ENCODE measurements around the gene SNX10.

The SNX10 gene, protein sequence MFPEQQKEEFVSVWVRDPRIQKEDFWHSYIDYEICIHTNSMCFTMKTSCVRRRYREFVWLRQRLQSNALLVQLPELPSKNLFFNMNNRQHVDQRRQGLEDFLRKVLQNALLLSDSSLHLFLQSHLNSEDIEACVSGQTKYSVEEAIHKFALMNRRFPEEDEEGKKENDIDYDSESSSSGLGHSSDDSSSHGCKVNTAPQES

DNA sequence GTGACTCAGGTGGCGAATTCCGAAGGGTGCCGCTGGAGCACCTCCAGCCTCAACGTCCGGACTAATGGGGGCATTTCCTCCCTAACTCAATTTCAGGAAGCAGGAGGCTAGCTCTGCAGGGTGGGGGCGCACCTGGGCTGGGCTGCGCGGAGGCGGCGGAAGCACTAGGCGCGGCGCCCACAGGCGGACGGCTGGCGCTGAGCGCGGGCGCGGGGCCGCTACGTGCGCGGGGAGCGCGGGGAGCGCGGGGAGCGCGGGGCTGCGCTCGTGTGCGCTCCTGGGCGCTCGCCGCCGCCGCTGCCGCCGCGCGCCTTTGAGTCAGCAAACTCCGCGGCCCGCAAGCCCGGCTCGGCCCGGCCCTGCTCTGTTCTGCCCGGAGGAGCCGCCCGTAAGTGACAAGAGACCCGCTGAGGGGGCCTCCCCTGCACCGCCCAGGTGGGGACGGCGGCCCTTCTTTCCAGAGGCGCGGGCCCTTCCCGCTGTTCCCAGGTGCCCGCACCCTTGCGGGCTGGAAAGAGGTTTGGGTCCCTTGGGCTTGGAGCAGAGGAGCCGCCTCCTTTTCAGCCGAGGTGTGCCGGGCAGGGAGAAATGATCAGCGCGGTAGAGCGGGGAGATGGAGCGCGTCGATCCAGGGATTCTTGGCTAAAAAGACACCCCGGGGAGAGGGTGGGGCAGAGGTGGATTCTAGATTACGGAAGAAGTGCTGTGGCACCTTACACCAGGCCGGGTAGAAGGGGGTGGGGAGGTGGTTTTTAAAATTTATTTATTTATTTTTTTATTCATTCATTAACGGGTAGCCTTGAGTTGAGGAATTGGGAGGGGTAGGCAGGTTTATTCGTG lies at the start of gene SNX10:
Gene SNX10, plus strand, starts transcription at position 164 of the 840 bp plus-strand sequence. CDS start 54,581 bp downstream, outside the sequence.
- TF ChIP-seq GATA3 (IDR thresholded peaks at IDR 0.05; ENCODE audit: low read depth, low read length) (no peak), GATA2 (IDR thresholded peaks at IDR 0.05; ENCODE audit: low read depth, low read length) (peak; percentile 3; the same call in 1 of the 2 replicates)

DNA sequence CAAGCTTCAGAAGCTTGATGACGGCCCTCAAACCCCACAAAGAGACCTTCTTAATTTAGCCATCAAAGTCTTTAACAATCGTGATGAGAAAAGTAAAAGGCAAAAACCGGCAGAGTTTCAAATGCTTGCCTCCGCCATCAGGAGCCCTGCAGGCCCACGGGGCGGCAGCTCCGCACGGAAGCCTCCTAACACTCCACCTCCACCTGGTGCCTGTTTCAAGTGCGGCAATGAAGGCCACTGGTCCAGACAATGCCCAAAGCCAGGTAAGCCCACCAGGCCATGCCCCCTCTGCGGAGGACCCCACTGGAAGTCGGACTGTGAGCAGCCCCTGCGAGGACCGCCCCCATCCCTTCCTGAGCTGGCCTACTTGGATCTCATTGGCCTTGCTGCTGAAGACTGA lies 46.5 kb upstream of the SNX10 start:
- TF ChIP-seq GATA3 (IDR thresholded peaks at IDR 0.05; ENCODE audit: low read depth, low read length) (no peak), GATA2 (IDR thresholded peaks at IDR 0.05; ENCODE audit: low read depth, low read length) (no peak)

DNA sequence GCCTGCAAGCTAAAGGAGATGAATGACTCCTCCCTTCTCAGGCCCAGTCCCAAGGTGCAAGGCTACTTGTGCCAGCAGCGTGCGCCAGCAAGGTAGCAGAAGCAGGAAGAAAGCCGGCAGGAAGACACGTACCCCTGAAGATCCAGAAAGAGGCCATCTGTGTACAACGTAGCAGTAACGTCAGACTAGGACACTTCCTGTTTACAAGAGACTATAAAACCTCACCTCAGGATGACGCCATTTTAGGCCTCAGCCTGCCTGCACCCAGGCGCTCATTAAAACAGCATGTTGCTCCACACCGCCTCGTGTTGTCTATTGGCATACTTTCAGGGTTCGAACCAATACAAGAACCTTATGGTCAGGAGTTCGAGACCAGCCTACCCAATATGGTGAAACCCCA lies 41.4 kb upstream of the SNX10 start:
- TF ChIP-seq GATA2 (IDR thresholded peaks at IDR 0.05; ENCODE audit: low read depth, low read length): no peak
- TF ChIP-seq GATA3 (IDR thresholded peaks at IDR 0.05; ENCODE audit: low read depth, low read length): no peak

DNA sequence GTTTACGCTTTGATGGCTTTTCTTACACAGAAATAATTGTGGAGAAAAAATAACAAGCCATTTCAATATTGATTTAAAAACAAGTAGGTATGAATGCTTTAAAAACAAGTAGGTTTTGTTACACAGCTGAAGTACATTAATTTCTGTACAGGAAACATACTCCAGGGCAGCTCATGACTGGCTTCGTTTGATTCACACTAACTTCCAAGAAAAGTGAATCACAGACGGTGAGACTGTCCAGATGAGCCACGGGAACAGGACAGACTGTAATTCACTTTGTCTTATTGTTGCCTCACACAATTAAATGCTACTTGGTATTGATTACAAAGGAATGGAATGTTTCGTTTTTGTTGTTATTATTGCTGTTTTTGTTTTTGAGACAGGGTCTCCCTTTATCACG lies 26.6 kb upstream of the SNX10 start:
- TF ChIP-seq GATA3 (IDR thresholded peaks at IDR 0.05; ENCODE audit: low read depth, low read length) (no peak), GATA2 (IDR thresholded peaks at IDR 0.05; ENCODE audit: low read depth, low read length) (no peak)

DNA sequence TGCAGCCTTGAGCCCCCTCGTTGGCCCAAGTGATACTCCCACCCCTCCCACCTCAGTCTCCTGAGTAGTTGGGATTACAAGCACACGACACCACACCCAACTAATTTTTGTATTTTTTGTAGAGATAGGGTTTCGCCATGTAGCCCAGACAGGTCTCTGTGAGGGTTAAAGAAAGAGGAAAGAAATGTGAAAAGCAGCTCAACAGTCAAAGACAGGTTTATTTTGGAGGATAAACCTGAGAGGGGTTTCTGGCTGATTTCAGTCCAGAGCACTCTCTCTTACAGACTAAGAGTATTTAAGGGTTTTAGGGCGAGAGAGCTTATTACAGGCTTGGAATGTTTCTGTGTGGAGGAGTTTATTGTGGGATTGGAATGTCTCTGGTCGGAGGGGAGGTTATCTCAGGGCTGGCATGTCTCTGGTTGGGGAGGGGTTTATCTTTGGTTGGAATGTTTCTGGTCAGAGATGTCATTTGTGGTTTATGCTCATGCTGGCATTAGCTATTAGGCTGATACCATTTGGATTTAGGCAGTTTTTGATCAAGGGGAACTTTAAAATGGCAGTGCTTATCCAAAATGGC lies 26.1 kb upstream of the SNX10 start:
- TF ChIP-seq GATA3 (IDR thresholded peaks at IDR 0.05; ENCODE audit: low read depth, low read length) (no peak), GATA2 (IDR thresholded peaks at IDR 0.05; ENCODE audit: low read depth, low read length) (no peak)

DNA sequence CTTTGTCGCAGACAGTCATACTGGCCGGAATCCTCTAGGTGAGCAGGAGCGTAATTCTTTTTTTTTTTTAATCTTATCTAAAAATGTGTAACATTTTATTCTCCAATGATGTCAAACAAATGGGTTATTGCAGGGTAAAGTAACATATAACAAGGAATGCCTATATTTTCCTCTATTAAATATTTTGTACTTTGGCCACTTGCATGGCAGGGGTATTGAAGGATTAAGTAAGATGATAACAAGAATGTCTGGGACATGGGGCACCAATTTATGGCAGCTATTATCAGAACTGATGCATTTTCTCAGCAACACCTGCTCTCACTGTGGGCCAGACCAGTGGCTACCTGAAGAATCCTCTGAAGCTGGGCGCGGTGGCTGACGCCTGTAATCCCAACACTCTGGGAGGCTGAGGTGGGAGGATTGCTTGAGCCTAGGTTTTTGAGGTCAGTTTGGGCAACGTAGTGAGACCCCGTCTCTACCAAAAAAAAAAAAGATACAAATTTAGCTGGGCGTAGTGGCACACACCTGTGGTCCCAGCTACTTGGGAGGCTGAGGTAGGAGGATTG lies 24.0 kb upstream of the SNX10 start:
- no peak for TF ChIP-seq GATA2 (IDR thresholded peaks at IDR 0.05; ENCODE audit: low read depth, low read length)
- TF ChIP-seq GATA3 (IDR thresholded peaks at IDR 0.05; ENCODE audit: low read depth, low read length): no peak

DNA sequence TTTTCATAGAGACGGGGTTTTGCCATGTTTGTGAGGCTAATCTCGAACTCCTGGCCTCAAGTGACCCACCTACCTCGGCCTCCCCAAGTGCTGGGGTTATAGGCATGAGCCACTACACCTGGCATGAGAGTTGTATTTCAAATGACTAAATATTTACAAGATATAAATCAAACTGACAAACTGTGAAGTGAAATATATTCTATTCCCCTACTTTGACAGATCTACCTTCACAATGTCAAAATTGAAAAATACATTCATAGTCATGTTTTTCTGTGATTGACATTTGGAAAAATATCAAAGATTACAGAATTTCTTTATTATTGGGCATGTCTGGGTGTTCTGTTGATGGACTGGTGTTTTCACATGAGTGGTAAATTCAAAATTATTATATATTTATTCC lies 16.4 kb upstream of the SNX10 start:
- TF ChIP-seq GATA2 (IDR thresholded peaks at IDR 0.05; ENCODE audit: low read depth, low read length) (no peak), GATA3 (IDR thresholded peaks at IDR 0.05; ENCODE audit: low read depth, low read length) (no peak)

DNA sequence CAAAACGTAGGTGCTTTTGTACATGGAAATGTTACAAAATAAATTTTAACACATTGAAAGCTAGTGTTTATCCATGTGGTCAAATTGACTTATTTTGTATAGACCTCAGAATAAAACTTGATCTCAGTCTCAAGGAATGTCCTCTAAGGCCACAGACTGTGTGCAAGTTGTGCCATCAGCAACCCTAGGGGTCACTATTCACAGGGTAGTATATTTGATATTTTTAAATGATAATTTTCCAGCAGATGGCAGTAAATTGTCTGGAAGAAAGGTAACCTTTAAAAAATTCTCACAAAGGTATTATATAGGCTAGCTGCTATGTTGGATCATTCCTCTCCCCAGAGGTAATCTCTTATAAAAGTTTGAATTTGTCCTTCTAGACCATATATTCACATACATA lies 12.9 kb upstream of the SNX10 start:
- no peak for TF ChIP-seq GATA3 (IDR thresholded peaks at IDR 0.05; ENCODE audit: low read depth, low read length)
- no peak for TF ChIP-seq GATA2 (IDR thresholded peaks at IDR 0.05; ENCODE audit: low read depth, low read length)

DNA sequence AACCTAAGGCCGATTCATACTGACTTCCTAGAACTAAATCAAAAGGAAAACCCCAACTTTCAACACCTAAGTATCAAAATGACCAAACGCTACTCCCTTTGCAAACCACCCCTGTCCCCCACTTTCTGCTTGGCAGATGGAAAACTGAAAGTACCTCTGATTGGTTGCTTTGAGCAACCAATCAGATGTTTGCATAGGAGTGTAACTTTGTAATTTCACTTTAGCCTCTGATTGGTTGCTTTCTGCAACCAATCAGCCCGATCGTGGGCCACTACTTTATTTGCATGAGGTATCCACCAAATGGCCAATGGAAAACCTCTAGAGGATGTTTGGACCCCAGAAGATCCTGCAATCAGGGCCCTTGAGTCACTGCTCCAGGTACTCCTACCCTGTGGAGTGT lies 12.3 kb upstream of the SNX10 start:
- TF ChIP-seq GATA3 (IDR thresholded peaks at IDR 0.05; ENCODE audit: low read depth, low read length) (no peak), GATA2 (IDR thresholded peaks at IDR 0.05; ENCODE audit: low read depth, low read length) (no peak)

DNA sequence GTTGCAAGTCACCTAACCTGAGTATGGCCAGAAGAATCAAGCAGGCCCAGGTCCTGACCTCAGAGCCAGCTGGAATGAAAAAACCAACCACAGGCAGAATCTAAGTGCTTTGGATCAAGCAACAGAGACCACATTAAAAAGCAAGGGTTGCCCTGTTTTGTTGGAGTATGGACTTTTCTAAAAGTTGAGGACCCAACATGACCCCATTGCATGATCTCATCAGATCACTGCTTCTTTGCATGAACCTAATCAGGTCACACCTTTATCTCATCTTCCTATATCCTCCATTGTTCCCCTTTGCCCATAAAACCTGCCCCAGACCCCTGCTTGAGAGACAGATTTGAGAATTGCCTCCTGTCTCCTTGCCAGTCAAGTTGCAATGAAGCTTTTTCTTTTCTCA lies 11.6 kb upstream of the SNX10 start:
- no peak for TF ChIP-seq GATA3 (IDR thresholded peaks at IDR 0.05; ENCODE audit: low read depth, low read length)
- no peak for TF ChIP-seq GATA2 (IDR thresholded peaks at IDR 0.05; ENCODE audit: low read depth, low read length)

DNA sequence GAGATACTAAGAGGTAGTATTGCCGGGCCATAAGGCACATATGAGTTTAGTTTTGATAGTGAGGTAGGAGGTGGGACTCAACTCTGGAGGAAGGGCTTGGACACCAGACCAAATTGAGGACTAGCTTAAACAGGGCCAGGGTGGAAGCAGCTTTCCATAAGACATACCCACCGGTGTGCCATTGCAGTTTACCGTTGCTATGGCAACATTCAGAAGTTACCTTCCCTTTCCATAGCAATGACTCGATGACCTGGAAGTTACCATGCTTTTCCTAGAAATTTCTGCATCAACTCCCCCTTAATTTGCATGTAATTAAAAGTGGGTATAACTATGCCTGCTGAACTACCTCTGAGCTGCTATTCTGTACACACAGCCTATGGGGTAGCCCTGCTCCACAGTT lies 10.9 kb upstream of the SNX10 start:
- no peak for TF ChIP-seq GATA3 (IDR thresholded peaks at IDR 0.05; ENCODE audit: low read depth, low read length)
- TF ChIP-seq GATA2 (IDR thresholded peaks at IDR 0.05; ENCODE audit: low read depth, low read length): no peak

DNA sequence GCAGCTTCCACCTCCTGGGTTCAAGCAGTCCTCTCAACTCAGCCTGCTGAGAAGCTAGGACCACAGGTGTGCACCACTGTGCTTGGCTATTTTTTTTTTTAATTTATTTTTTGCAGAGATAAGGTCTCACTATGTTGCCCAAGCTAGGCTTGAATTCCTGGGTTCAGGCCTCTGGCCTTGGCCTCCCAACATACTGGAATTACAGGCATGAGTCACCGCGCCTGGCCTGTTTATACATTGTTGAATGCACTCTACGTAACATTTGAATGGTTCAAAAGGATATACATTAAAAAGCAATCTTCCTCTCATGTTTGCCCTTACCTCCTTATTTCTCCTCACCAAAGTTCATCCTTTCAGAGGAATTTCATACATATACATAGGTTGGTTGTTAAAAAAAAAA lies 7.2 kb upstream of the SNX10 start:
- no peak for TF ChIP-seq GATA2 (IDR thresholded peaks at IDR 0.05; ENCODE audit: low read depth, low read length)
- no peak for TF ChIP-seq GATA3 (IDR thresholded peaks at IDR 0.05; ENCODE audit: low read depth, low read length)

DNA sequence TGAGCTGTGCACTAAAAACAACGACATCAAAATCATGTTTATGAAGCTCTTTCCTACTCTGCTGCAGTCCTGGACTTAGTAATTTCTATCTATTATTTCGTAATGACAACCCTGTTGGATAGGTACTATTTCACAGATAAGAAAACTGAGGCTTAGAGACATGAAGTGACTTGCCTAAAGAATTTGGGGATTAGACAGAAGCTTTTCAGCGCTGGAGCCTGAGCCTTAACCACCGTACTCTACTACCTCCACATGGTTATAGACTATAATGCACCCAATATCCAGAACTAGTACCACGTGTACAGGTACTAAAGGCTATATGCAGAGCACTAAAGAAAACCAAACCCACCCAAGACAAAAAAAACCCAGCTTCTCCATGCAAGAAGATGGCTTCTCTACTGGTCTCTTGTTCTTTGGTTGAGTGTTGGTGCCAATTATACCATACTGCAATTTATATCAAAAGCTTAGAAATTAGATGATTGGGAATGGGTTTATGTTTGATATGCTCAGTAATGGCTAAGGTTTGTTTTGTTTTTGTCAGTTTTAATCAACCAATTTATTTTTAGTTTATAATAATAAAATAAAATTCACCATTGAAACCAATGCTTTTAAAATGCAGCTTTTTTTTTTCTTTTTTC lies 6.5 kb upstream of the SNX10 start:
- no peak for TF ChIP-seq GATA3 (IDR thresholded peaks at IDR 0.05; ENCODE audit: low read depth, low read length)
- no peak for TF ChIP-seq GATA2 (IDR thresholded peaks at IDR 0.05; ENCODE audit: low read depth, low read length)

DNA sequence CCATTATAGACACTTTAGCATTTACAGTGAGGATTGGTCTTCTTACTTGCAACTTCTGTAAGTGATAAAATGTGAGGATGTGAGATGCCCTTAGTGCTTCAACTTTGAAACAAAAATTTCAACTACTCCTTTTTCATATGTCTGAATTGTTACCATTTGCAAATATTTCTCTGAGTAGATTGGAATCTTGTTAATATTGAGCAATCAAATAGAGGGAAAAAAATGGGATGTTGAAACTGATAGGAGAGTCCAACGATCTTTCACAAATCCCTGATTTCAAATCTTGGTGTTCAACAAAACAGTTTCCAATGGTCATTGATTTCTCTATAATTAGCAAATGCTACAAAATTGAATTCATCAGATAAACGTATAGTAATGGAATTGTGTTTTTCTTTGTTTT lies 5.5 kb upstream of the SNX10 start:
- TF ChIP-seq GATA2 (IDR thresholded peaks at IDR 0.05; ENCODE audit: low read depth, low read length) (no peak), GATA3 (IDR thresholded peaks at IDR 0.05; ENCODE audit: low read depth, low read length) (no peak)

All from SH-SY5Y (cell line).